K562 (cell line): ENCODE results near the gene ITPR1. TPM values are rescaled to one million over a fixed set of nuclear protein-coding genes. Genes with fewer than 3 reads are reported as not detected.

Experiments used
- CREB1 ChIP-seq, 2 experiments: sonication (generic) in 1 of 2; formaldehyde crosslinking in 1 of 2; IDR thresholded peaks; 2 replicates each; pipeline versions ENCODE4 v1.6.1 to v1.8.0; 2012 to 2022; ENCODE audit warnings: inconsistent platforms in 1 of 2, mild to moderate bottlenecking in 1 of 2, missing genetic modification reagents in 1 of 2, moderate library complexity in 1 of 2
- FOXJ3 ChIP-seq: sonication (generic); formaldehyde crosslinking; IDR thresholded peaks from 2 replicates; pipeline ENCODE4 v1.4.0; 2020; ENCODE audit warnings: mild to moderate bottlenecking, missing genetic modification reagents
- FOXK2 ChIP-seq, 2 experiments: fragments of 450-650 bp; IDR thresholded peaks in 1 of 2; conservative IDR thresholded peaks in 1 of 2; 2 replicates each; pipeline ENCODE4 v1.6.1; 2016; ENCODE audit warnings: low read depth in 2 of 2, mild to moderate bottlenecking in 1 of 2
- IRF2 ChIP-seq: sonication (generic); formaldehyde crosslinking; IDR thresholded peaks from 2 replicates; pipeline ENCODE4 v1.8.1; 2022; ENCODE audit warnings: mild to moderate bottlenecking, missing genetic modification reagents
- KAT2B ChIP-seq: IDR thresholded peaks from one replicate; pipeline ENCODE4 v1.6.1; 2012; ENCODE audit warnings: low read depth, mild to moderate bottlenecking, control low read depth, inconsistent platforms, low read length, moderate library complexity
- ZBTB8A ChIP-seq: fragments of 450-650 bp; IDR thresholded peaks from 2 replicates; pipeline ENCODE4 v1.6.1; 2018; ENCODE audit warnings: mild to moderate bottlenecking, moderate library complexity; ENCODE audit not compliant: partially characterized antibody
- ZNF224 ChIP-seq: sonication (generic); formaldehyde crosslinking; IDR thresholded peaks from 2 replicates; pipeline ENCODE4 v1.8.0; 2022; ENCODE audit warnings: mild to moderate bottlenecking, missing genetic modification reagents
- polyA plus RNA-seq, 8 experiments: library from polyadenylated mRNA; depleted of rRNA in 4 of 8; stranded (reverse) in 5 of 8; unstranded in 3 of 8; fragments of >200 nt; fragmentation: Nextera tagmentation in 2 of 8; fragmentation: Illumina TruSeq in 1 of 8; extraction: Ambion mirVana in 2 of 8; extraction: Trizol in 1 of 8; gene quantifications; 2 replicates each; pipeline versions ENCODE4 v1.2.1 to v1.2.3, GENCODE V29; 2011 to 2014; ENCODE audit warnings: inconsistent platforms in 1 of 8, missing spikeins in 1 of 8
- total RNA-seq, 7 experiments: library from RNA; depleted of rRNA in 6 of 7; stranded (reverse); fragments of >200 nt in 6 of 7; fragmentation: Illumina TruSeq in 2 of 7; extraction: Trizol in 2 of 7; gene quantifications; 2 replicates each; pipeline versions ENCODE4 v1.2.1 to v1.2.3, GENCODE V29; 2011 to 2021; ENCODE audit warnings: low replicate concordance in 1 of 7
- TF ChIP-seq, protein P1 (sequence below): fragments of 450-650 bp; IDR thresholded peaks from 2 replicates; pipeline ENCODE4 v1.6.1; 2017; ENCODE audit warnings: mild to moderate bottlenecking, moderate library complexity
- TF ChIP-seq, protein P2 (sequence below), 2 experiments: fragments of 450-650 bp in 1 of 2; sonication (generic) in 1 of 2; formaldehyde crosslinking in 1 of 2; IDR thresholded peaks; 2 replicates each; pipeline versions ENCODE4 v1.7.1 to v1.9.0; 2016 to 2022; ENCODE audit warnings: inconsistent platforms in 1 of 2, mild to moderate bottlenecking in 1 of 2, missing genetic modification reagents in 1 of 2
- TF ChIP-seq, protein P3 (sequence below): fragments of 250-450 bp; sonication (Bioruptor Pico); IDR thresholded peaks from 2 replicates; pipeline ENCODE4 v1.5.0; 2020; ENCODE audit warnings: mild to moderate bottlenecking
- TF ChIP-seq, protein P4 (sequence below): sonication (generic); formaldehyde crosslinking; IDR thresholded peaks from 2 replicates; pipeline ENCODE4 v1.8.0; 2022; ENCODE audit warnings: mild to moderate bottlenecking, missing genetic modification reagents

The ITPR1 gene
- total and polyA plus RNA-seq, 9 of the 15 experiments (the other 6 are each of a cell fraction or from before 2014, with no cell fraction given) = 22.4 to 40.0 (median 27.4) TPM

DNA sequence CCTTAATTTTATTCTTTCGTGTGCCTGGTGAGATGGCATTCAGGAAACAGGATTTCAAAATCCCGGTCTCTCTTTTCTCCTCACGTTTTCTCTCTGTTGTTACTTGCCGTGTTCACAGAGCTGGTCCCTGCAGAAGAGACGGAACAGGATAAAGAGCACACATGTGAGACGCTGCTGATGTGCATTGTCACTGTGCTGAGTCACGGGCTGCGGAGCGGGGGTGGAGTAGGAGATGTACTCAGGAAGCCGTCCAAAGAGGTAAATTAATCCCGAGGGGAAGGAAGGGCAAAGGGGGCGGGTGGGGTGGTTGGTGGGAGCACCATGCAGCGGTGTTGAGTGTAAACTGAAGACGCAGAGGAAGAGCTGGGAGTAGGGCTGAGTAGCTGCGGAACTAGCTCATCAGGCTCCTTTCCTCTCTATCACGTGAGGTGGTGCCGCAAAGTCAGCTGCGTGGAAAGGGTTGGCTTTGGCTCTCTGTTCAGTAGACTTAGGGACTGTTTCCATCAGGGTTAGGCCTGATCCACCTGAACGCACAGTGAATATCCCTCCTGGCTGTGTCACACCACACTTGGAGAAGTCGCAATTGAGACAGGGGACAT lies 321.3 kb downstream of the ITPR1 start (continued):
- TF ChIP-seq, protein P1, sequence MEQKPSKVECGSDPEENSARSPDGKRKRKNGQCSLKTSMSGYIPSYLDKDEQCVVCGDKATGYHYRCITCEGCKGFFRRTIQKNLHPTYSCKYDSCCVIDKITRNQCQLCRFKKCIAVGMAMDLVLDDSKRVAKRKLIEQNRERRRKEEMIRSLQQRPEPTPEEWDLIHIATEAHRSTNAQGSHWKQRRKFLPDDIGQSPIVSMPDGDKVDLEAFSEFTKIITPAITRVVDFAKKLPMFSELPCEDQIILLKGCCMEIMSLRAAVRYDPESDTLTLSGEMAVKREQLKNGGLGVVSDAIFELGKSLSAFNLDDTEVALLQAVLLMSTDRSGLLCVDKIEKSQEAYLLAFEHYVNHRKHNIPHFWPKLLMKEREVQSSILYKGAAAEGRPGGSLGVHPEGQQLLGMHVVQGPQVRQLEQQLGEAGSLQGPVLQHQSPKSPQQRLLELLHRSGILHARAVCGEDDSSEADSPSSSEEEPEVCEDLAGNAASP = no peak
- TF ChIP-seq KAT2B (no peak), ZNF224 (CRISPR knock-in tag) (no peak), FOXK2 (conservative IDR thresholded peaks at IDR 0.05 in 1 of 2, IDR thresholded peaks at IDR 0.05 in 1 of 2; ENCODE audit: low read depth in 2 of 2) (peak; percentile 79 to 83), ZBTB8A (no peak), FOXJ3 (CRISPR knock-in tag) (no peak), CREB1 (IDR thresholded peaks at IDR 0.05) (peak; percentile 54; the same call in 1 of the 2 replicates), CREB1 (CRISPR knock-in tag; IDR thresholded peaks at IDR 0.05) (peak; percentile 35; the same call in 1 of the 2 replicates), IRF2 (no peak)
- TF ChIP-seq, protein P2, sequence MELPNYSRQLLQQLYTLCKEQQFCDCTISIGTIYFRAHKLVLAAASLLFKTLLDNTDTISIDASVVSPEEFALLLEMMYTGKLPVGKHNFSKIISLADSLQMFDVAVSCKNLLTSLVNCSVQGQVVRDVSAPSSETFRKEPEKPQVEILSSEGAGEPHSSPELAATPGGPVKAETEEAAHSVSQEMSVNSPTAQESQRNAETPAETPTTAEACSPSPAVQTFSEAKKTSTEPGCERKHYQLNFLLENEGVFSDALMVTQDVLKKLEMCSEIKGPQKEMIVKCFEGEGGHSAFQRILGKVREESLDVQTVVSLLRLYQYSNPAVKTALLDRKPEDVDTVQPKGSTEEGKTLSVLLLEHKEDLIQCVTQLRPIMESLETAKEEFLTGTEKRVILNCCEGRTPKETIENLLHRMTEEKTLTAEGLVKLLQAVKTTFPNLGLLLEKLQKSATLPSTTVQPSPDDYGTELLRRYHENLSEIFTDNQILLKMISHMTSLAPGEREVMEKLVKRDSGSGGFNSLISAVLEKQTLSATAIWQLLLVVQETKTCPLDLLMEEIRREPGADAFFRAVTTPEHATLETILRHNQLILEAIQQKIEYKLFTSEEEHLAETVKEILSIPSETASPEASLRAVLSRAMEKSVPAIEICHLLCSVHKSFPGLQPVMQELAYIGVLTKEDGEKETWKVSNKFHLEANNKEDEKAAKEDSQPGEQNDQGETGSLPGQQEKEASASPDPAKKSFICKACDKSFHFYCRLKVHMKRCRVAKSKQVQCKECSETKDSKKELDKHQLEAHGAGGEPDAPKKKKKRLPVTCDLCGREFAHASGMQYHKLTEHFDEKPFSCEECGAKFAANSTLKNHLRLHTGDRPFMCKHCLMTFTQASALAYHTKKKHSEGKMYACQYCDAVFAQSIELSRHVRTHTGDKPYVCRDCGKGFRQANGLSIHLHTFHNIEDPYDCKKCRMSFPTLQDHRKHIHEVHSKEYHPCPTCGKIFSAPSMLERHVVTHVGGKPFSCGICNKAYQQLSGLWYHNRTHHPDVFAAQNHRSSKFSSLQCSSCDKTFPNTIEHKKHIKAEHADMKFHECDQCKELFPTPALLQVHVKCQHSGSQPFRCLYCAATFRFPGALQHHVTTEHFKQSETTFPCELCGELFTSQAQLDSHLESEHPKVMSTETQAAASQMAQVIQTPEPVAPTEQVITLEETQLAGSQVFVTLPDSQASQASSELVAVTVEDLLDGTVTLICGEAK (IDR thresholded peaks at IDR 0.05) = peak; percentile 45; the same call in 1 of the 2 replicates
- TF ChIP-seq, protein P2 (CRISPR knock-in tag; IDR thresholded peaks at IDR 0.05) = no peak
- TF ChIP-seq, protein P3, sequence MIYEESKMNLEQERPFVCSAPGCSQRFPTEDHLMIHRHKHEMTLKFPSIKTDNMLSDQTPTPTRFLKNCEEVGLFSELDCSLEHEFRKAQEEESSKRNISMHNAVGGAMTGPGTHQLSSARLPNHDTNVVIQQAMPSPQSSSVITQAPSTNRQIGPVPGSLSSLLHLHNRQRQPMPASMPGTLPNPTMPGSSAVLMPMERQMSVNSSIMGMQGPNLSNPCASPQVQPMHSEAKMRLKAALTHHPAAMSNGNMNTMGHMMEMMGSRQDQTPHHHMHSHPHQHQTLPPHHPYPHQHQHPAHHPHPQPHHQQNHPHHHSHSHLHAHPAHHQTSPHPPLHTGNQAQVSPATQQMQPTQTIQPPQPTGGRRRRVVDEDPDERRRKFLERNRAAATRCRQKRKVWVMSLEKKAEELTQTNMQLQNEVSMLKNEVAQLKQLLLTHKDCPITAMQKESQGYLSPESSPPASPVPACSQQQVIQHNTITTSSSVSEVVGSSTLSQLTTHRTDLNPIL = no peak; the same call in 1 of the 2 replicates
- TF ChIP-seq, protein P4, sequence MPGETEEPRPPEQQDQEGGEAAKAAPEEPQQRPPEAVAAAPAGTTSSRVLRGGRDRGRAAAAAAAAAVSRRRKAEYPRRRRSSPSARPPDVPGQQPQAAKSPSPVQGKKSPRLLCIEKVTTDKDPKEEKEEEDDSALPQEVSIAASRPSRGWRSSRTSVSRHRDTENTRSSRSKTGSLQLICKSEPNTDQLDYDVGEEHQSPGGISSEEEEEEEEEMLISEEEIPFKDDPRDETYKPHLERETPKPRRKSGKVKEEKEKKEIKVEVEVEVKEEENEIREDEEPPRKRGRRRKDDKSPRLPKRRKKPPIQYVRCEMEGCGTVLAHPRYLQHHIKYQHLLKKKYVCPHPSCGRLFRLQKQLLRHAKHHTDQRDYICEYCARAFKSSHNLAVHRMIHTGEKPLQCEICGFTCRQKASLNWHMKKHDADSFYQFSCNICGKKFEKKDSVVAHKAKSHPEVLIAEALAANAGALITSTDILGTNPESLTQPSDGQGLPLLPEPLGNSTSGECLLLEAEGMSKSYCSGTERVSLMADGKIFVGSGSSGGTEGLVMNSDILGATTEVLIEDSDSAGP (CRISPR knock-in tag) = no peak
